HCT116 (cell line): ENCODE data around the gene LRRC8B. TPM values are rescaled to one million over a fixed set of nuclear protein-coding genes. Genes with fewer than 3 reads are reported as not detected.
A peak's percentile ranks its signal among the peaks of the same experiment; 100 is the strongest.

Experiments used
- ATAC-seq: fragments of 200-7000 bp; cut with Tn5 transposase; 2 replicates; pipeline ENCODE4 v1.9.1; 2020; ENCODE audit warnings: mild to moderate bottlenecking, moderate library complexity
- BruUV-seq: library from RNA; stranded (reverse); fragments of 400-500 nt; replicated peaks from 2 replicates; lab custom pipeline; 2021; lab: Mats Ljungman, UMichigan
- CTCF ChIA-PET: fragments of 300-600 bp; sonication (Branson Sonifier 250); formaldehyde crosslinking; loops from one replicate; lab custom pipeline; 2021; ENCODE audit warnings: antibody characterized with exemption; lab: Charles Lee
- POLR2A ChIA-PET: fragments of 300-600, 350-600 bp; sonication (Branson Sonifier 250); formaldehyde crosslinking; loops from one replicate; lab custom pipeline; 2021; ENCODE audit warnings: antibody characterized with exemption; lab: Charles Lee
- RAD21 ChIA-PET, 2 experiments: fragments of 300-600 bp; sonication (Branson Sonifier 250); formaldehyde crosslinking; loops; one replicate each; lab custom pipeline; 2023; ENCODE audit warnings: low total read pairs in 2 of 2; ENCODE audit not compliant: uncharacterized antibody in 2 of 2, unreplicated experiment in 2 of 2, low non-redundant PET in 1 of 2; lab: Charles Lee
- DNase-seq: peaks from one replicate; pipeline ENCODE4 v3.0.0-alpha.2; 2010; ENCODE audit warnings: low read depth, low spot score
- H2AFZ ChIP-seq: fragments of 200-600 bp; shearing (Covaris generic), sonication (generic); 2 replicates; pipeline ENCODE4 v1.6.1; 2017; ENCODE audit warnings: low read depth, mixed run types, mixed read lengths, antibody characterized with exemption, low read length; ENCODE audit not compliant: poor library complexity, severe bottlenecking
- H3K27ac ChIP-seq: 2 replicates; pipeline ENCODE4 v1.5.1; 2012; ENCODE audit warnings: low read depth, low read length
- H3K27me3 ChIP-seq: fragments of 200-600 bp; sonication (generic); 2 replicates; pipeline ENCODE4 v1.6.1; 2016; ENCODE audit warnings: mixed run types, low read length, mixed read lengths; ENCODE audit not compliant: insufficient read depth
- H3K36me3 ChIP-seq, 2 experiments: fragments of 200-500 bp in 1 of 2; fragments of 200-600 bp in 1 of 2; sonication (Bioruptor generic) in 1 of 2; sonication (generic) in 1 of 2; 2 replicates each; pipeline versions ENCODE4 v1.5.1 to v1.6.1; 2014 to 2016; ENCODE audit warnings: low read length in 2 of 2, inconsistent platforms in 1 of 2, mixed read lengths in 1 of 2, mixed run types in 1 of 2; ENCODE audit not compliant: insufficient read depth in 2 of 2, control insufficient read depth in 1 of 2
- H3K4me1 ChIP-seq, 2 experiments: fragments of 200-600 bp in 1 of 2; sonication (generic) in 1 of 2; 2 replicates each; pipeline versions ENCODE4 v1.5.1 to v1.6.1; 2012 to 2017; ENCODE audit warnings: low read length in 2 of 2, inconsistent platforms in 1 of 2, mild to moderate bottlenecking in 1 of 2, mixed read lengths in 1 of 2, mixed run types in 1 of 2, moderate library complexity in 1 of 2; ENCODE audit not compliant: insufficient read depth in 2 of 2, control insufficient read depth in 1 of 2
- H3K4me2 ChIP-seq: fragments of 200-600 bp; sonication (generic); 2 replicates; pipeline ENCODE4 v1.6.1; 2017; ENCODE audit warnings: mixed run types, low read length, mixed read lengths
- H3K4me3 ChIP-seq, 2 experiments: fragments of 200-600 bp in 1 of 2; sonication (generic) in 1 of 2; replicated peaks in 1 of 2; 2 replicates each; pipeline ENCODE4 v1.5.1; 2011 to 2016; ENCODE audit warnings: low read length in 2 of 2, control low read depth in 1 of 2, low read depth in 1 of 2, mild to moderate bottlenecking in 1 of 2, mixed read lengths in 1 of 2, mixed run types in 1 of 2
- H3K79me2 ChIP-seq: fragments of 200-600 bp; sonication (generic); 2 replicates; pipeline ENCODE4 v1.6.1; 2017; ENCODE audit warnings: mild to moderate bottlenecking, mixed run types, low read length, moderate library complexity, mixed read lengths; ENCODE audit not compliant: insufficient read depth
- H3K9ac ChIP-seq: fragments of 200-600 bp; sonication (generic); 2 replicates; pipeline ENCODE4 v1.6.1; 2016; ENCODE audit warnings: low read length, mixed read lengths
- H3K9me2 ChIP-seq: fragments of 200-600 bp; sonication (generic), shearing (Covaris generic); 2 replicates; pipeline ENCODE4 v1.6.1; 2017; ENCODE audit warnings: mixed run types, mild to moderate bottlenecking, moderate library complexity; ENCODE audit not compliant: insufficient read depth
- H3K9me3 ChIP-seq, 2 experiments: fragments of 200-500 bp in 1 of 2; fragments of 200-600 bp in 1 of 2; sonication (Bioruptor generic) in 1 of 2; sonication (generic) in 1 of 2; 2 replicates each; pipeline ENCODE4 v1.6.1; 2014 to 2017; ENCODE audit warnings: low read length in 2 of 2, mixed read lengths in 2 of 2, inconsistent platforms in 1 of 2, low read depth in 1 of 2, mild to moderate bottlenecking in 1 of 2, mixed run types in 1 of 2, moderate library complexity in 1 of 2; ENCODE audit not compliant: control insufficient read depth in 1 of 2, insufficient read depth in 1 of 2
- H4K20me1 ChIP-seq: fragments of 200-600 bp; sonication (generic), shearing (Covaris generic); 2 replicates; pipeline ENCODE4 v1.6.1; 2017; ENCODE audit warnings: mixed run types, mild to moderate bottlenecking, moderate library complexity; ENCODE audit not compliant: insufficient read depth
- CBX3 ChIP-seq: IDR thresholded peaks from 2 replicates; pipeline ENCODE4 v1.6.1; 2012; ENCODE audit warnings: low read depth
- CEBPB ChIP-seq: IDR thresholded peaks from 2 replicates; pipeline ENCODE4 v1.6.1; 2012; ENCODE audit warnings: low read depth
- ELF1 ChIP-seq: IDR thresholded peaks from 2 replicates; pipeline ENCODE4 v1.6.1; 2012; ENCODE audit warnings: low read depth, borderline replicate concordance
- EZH2phosphoT487 ChIP-seq: fragments of 200-600 bp; IDR thresholded peaks from 2 replicates; pipeline ENCODE4 v1.6.1; 2018; ENCODE audit warnings: antibody characterized with exemption, borderline replicate concordance
- MAX ChIP-seq: IDR thresholded peaks from 2 replicates; pipeline ENCODE4 v1.6.1; 2012
- intact Hi-C: fragments of 100-400 bp; cut with micrococcal nuclease; formaldehyde crosslinking; loops from 2 replicates; pipeline ENCODE4 v1.10.0; 2022
- total RNA-seq: library from RNA; stranded (reverse); gene quantifications from one replicate; pipeline ENCODE4 v1.2.1, GENCODE V29; 2021; ENCODE audit not compliant: unreplicated experiment

The LRRC8B gene
- total RNA-seq, 1 experiment from 2014 or later: 17.9 TPM

GRCh38 chr1:89599332-89599630 lies 74.7 kb downstream of the LRRC8B start:
- RAD21 ChIA-PET: no interaction called here
- Histone ChIP-seq H3K27ac (no peak overlapping the region), H3K27me3 (no peaks in the 10 kb centered on the region), H3K9me3 (no peaks in the 10 kb centered on the region), H3K36me3 (no peaks in the 10 kb centered on the region), H3K4me1 (no peaks in the 10 kb centered on the region), H3K9me2 (no peaks in the 10 kb centered on the region), H4K20me1 (no peaks in the 10 kb centered on the region), H3K79me2 (0 out of 2 replicates have a peak, but pooled peaks cover 7% of the 10 kb centered on the region), H3K4me2 (no peak overlapping the region), H3K9ac (no peak overlapping the region), H3K4me3 (no peak overlapping the region)
- ATAC-seq: peak; percentile 17; the same call in 1 of the 2 replicates
- CTCF ChIA-PET: interaction anchor here (1.0 to 1.9 kb wide), 3 partner anchors 114 to 117 kb away, joined by 3 to 4 read pairs (median 3); no protein-coding TSS in a partner anchor
- intact Hi-C loops: loop anchor here (1.0 to 5.0 kb wide), 3 partner anchors 74 to 602 kb away; partner anchors contain the start of gene LRRC8B
- POLR2A ChIA-PET: no interaction called here
- TF ChIP-seq MAX (no peak), CBX3 (0 out of 2 replicates have a peak, but pooled peaks have one; percentile 3), CEBPB (no peak)
- TF ChIP-seq, all 23 proteins: peak for 1
- BruUV-seq: no TSS peak
- no peak for DNase-seq
- H2AFZ ChIP-seq: no peak overlapping the region

- TF ChIP-seq ELF1: no peak
- no peak for TF ChIP-seq EZH2phosphoT487
- TF ChIP-seq, all 23 proteins: peak for 0
- H3K4me1 ChIP-seq: peaks cover 4 to 5% of the 10 kb centered on the region in 2 experiments; a peak in 3 of 4 replicates
- DNase-seq (no peak), ATAC-seq (no peak)
- H3K79me2 ChIP-seq: no peaks in the 10 kb centered on the region
- POLR2A ChIA-PET: no interaction called here
- H2AFZ ChIP-seq: no peak overlapping the region
- intact Hi-C loops: no loop called here
- no peaks in the 10 kb centered on the region for H3K9me3 ChIP-seq
- H3K27me3 ChIP-seq: no peaks in the 10 kb centered on the region
- RAD21 ChIA-PET: no interaction called here
- H3K4me2 ChIP-seq: no peak overlapping the region
- CTCF ChIA-PET: interaction anchor here (0.9 kb wide), 1 partner anchor 117 kb away, joined by 3 read pairs; no protein-coding TSS in a partner anchor
- no peak overlapping the region for H3K9ac ChIP-seq
- H3K36me3 ChIP-seq: no peaks in the 10 kb centered on the region
- BruUV-seq: no TSS peak
- H3K4me3 ChIP-seq: no peak overlapping the region
- no peaks in the 10 kb centered on the region for H3K9me2 ChIP-seq
- no peaks in the 10 kb centered on the region for H4K20me1 ChIP-seq
- H3K27ac ChIP-seq: no peak overlapping the region
These were observed 76.0 kb downstream of the LRRC8B start for GRCh38 chr1:89600451-89601224.
